ENCODE measurements around the gene MICAL2. TPM values are rescaled to one million over a fixed set of nuclear protein-coding genes. Genes with fewer than 3 reads are reported as not detected.

Gene MICAL2
- polyA plus RNA-seq, 2 of the 4 experiments (the other 2 are of a cell fraction), result 39.8 to 42.1 TPM

DNA sequence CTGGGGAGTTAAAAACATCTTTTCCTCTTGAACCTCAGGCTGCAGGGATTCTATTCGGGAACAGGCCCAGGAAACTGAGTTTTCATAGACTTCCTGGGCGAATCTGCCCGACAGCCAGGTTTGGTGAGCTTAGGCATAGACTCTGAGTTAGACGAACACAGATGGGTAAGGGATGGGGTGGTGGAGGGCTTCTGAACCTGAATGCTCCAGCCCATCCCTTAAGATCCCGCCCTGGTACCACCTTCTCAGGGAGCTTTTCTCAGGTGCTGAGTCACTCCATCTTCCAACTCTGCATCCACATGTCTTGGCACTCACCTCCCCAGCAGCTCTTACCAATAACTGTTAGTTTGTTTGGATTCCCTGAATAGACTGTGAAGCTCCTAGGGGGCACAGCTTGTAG, 37.4 kb downstream of the MICAL2 start:
- Histone ChIP-seq H3K4me2 (no peak overlapping the region), H3K4me1 (peaks cover 23% of the 10 kb centered on the region), H3K27ac (peak overlapping the region in 1 of 2 experiments; percentile 20; a peak in 3 of 6 replicates), H3K9me3 (no peaks in the 10 kb centered on the region), H3K4me3 (no peak overlapping the region)
- TF ChIP-seq ZC3H11A (IDR thresholded peaks at IDR 0.05), result no peak
- CTCF ChIA-PET, result interaction anchor here (0.6 to 1.1 kb wide), 3 partner anchors 11 to 35 kb away, joined by 3 read pairs; no protein-coding TSS in a partner anchor
- FAIRE-seq (no peak), DNase-seq (ENCODE audit: low read depth in 1 of 2, low spot score in 1 of 2) (no peak), ATAC-seq (no peak; a peak in 1 of 6 replicates)
- 80% methylated on average over 5 of the region's 5 CpGs for WGBS (ENCODE audit: missing lambda C conversion rate)
- POLR2A ChIA-PET, result no interaction called here

DNA sequence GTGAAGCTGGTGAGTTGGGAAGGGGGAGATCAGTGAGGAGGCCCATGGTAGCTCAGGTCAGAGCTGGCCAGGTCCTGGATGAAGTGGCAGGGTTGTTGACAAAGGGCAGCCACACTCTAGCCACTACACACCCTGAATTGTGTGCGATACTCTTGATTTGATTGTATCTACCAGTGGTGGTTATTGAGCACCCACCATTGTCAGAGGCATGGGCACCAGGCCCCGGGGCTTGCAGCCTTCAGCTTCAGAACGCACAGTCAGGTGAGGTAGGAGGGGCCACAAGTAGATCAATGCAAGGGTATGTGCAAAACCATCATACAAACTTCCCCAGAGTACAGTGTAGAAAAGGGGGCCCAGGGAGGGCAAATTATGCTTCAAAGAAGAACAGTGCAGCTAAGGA, 38.1 kb downstream of the MICAL2 start:
- Histone ChIP-seq H3K27ac (peak overlapping the region in 1 of 2 experiments; percentile 20; a peak in 3 of 6 replicates), H3K9me3 (no peaks in the 10 kb centered on the region), H3K4me2 (no peak overlapping the region), H3K4me3 (no peak overlapping the region), H3K4me1 (peaks cover 17% of the 10 kb centered on the region)
- no peak for ATAC-seq
- DNase-seq (ENCODE audit: low read depth in 1 of 2, low spot score in 1 of 2), result no peak
- no peak for TF ChIP-seq HOXB5 (CRISPR knock-in tag; IDR thresholded peaks at IDR 0.05)
- no peak for TF ChIP-seq RFX5 (IDR thresholded peaks at IDR 0.05)
- TF ChIP-seq, protein P1, sequence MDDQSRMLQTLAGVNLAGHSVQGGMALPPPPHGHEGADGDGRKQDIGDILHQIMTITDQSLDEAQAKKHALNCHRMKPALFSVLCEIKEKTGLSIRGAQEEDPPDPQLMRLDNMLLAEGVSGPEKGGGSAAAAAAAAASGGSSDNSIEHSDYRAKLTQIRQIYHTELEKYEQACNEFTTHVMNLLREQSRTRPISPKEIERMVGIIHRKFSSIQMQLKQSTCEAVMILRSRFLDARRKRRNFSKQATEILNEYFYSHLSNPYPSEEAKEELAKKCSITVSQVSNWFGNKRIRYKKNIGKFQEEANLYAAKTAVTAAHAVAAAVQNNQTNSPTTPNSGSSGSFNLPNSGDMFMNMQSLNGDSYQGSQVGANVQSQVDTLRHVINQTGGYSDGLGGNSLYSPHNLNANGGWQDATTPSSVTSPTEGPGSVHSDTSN (IDR thresholded peaks at IDR 0.05), result no peak
- TF ChIP-seq CBX2 (IDR thresholded peaks at IDR 0.05; ENCODE audit: borderline replicate concordance, low read depth), result no peak
- no peak for TF ChIP-seq TFCP2L1 (CRISPR knock-in tag; IDR thresholded peaks at IDR 0.05)
- TF ChIP-seq PHF8 (IDR thresholded peaks at IDR 0.05; ENCODE audit: borderline replicate concordance, low read depth), result no peak
- TF ChIP-seq, protein P2, sequence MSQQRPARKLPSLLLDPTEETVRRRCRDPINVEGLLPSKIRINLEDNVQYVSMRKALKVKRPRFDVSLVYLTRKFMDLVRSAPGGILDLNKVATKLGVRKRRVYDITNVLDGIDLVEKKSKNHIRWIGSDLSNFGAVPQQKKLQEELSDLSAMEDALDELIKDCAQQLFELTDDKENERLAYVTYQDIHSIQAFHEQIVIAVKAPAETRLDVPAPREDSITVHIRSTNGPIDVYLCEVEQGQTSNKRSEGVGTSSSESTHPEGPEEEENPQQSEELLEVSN (IDR thresholded peaks at IDR 0.05; ENCODE audit: borderline replicate concordance, low read depth), result no peak
- CTCF ChIA-PET, result interaction anchor here (0.6 to 1.1 kb wide), 3 partner anchors 11 to 34 kb away, joined by 3 read pairs; no protein-coding TSS in a partner anchor
- POLR2A ChIA-PET, result no interaction called here
- WGBS (ENCODE audit: missing lambda C conversion rate), result 90% methylated on average over 3 of the region's 3 CpGs
- no peak for FAIRE-seq

DNA sequence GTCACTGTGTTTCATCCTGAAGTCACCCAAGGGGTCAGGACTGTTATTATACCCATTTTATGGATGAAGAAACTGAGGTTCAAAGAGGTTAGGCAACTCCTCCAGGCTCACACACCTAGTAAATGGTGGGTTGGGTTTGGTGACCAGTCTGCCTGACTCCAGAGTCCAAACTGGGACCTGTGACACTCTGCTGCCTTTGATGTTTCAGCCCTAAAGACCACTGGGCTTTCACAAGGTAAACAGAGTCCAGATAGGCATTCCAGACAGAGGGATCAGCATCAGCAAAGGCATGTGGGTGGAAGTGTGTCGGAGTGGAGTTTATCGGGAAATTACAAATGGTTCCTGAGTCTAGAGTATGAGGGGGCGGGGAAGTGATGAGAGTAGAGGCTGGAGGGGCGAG, 38.5 kb downstream of the MICAL2 start:
- TF ChIP-seq KDM1A (IDR thresholded peaks at IDR 0.05; ENCODE audit: low read depth) (0 out of 2 replicates have a peak, but pooled peaks have one; percentile 32), POLR2A (IDR thresholded peaks at IDR 0.05; ENCODE audit: low read length) (no peak)
- Histone ChIP-seq H3K9me3 (no peaks in the 10 kb centered on the region), H3K27ac (no peak overlapping the region), H3K4me1 (peaks cover 13% of the 10 kb centered on the region), H3K4me2 (no peak overlapping the region), H3K4me3 (no peak overlapping the region)
- 99% methylated on average over 4 of the region's 4 CpGs for WGBS (ENCODE audit: missing lambda C conversion rate)
- no peak for ATAC-seq
- FAIRE-seq, result no peak
- POLR2A ChIA-PET, result no interaction called here
- no peak for DNase-seq (ENCODE audit: low read depth in 1 of 2, low spot score in 1 of 2)
- CTCF ChIA-PET, result no interaction called here

DNA sequence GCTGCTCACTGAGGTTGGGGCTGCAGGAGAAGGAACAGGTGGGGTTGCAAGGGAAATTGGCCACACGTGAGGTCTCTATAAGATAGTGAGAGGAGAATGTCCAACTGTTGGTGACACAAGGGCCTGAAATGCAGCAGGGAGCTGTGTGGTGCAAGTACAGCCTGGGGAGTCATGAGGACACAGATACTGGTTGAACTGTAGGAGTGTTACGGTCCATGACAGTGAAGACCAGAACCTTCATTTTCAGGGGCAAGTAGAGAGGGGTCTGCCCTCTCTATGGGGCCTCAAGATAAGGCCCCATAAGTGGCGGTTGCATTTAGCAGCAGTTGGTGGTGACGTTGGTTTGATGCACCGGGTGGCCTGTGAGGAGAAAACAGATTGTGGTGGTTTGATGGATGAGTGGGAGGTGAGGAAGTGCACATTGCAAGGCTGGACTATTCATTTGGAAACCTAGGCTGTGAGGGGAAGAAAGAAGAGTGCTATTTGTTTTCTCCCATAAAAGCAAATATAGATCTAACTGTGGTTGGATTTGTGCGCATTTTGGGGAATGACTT, 39.4 kb downstream of the MICAL2 start:
- FAIRE-seq (no peak), DNase-seq (ENCODE audit: low read depth in 1 of 2, low spot score in 1 of 2) (no peak), ATAC-seq (peak in 1 of 2 experiments; percentile 33; a peak in 2 of 6 replicates)
- Histone ChIP-seq H3K4me2 (no peak overlapping the region), H3K4me3 (no peak overlapping the region), H3K4me1 (peaks cover 7% of the 10 kb centered on the region; the same call in 2 of the 3 replicates), H3K27ac (0 out of 6 replicates have a peak overlapping the region, but pooled peaks of 1 of the 2 experiments have one; percentile 19), H3K9me3 (no peaks in the 10 kb centered on the region)
- 91% methylated on average over 6 of the region's 6 CpGs for WGBS (ENCODE audit: missing lambda C conversion rate)
- ChIA-PET POLR2A (no interaction called here), CTCF (interaction anchor here (0.5 to 0.6 kb wide), 2 partner anchors 42 to 102 kb away, joined by 3 read pairs; no protein-coding TSS in a partner anchor)
- no peak for TF ChIP-seq ZC3H11A (IDR thresholded peaks at IDR 0.05)
- no peak for TF ChIP-seq BHLHE40 (IDR thresholded peaks at IDR 0.05; ENCODE audit: low read depth, low read length)
- TF ChIP-seq, protein P3, sequence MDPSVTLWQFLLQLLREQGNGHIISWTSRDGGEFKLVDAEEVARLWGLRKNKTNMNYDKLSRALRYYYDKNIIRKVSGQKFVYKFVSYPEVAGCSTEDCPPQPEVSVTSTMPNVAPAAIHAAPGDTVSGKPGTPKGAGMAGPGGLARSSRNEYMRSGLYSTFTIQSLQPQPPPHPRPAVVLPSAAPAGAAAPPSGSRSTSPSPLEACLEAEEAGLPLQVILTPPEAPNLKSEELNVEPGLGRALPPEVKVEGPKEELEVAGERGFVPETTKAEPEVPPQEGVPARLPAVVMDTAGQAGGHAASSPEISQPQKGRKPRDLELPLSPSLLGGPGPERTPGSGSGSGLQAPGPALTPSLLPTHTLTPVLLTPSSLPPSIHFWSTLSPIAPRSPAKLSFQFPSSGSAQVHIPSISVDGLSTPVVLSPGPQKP (IDR thresholded peaks at IDR 0.05; ENCODE audit: low read depth, low read length), result no peak
- TF ChIP-seq NR3C1 (IDR thresholded peaks at IDR 0.05), result no peak
- TF ChIP-seq JUNB (IDR thresholded peaks at IDR 0.05), result no peak
- TF ChIP-seq HOXA7 (CRISPR knock-in tag; IDR thresholded peaks at IDR 0.05), result no peak
- no peak for TF ChIP-seq FOSB (CRISPR knock-in tag; IDR thresholded peaks at IDR 0.05)
- TF ChIP-seq, protein P4, sequence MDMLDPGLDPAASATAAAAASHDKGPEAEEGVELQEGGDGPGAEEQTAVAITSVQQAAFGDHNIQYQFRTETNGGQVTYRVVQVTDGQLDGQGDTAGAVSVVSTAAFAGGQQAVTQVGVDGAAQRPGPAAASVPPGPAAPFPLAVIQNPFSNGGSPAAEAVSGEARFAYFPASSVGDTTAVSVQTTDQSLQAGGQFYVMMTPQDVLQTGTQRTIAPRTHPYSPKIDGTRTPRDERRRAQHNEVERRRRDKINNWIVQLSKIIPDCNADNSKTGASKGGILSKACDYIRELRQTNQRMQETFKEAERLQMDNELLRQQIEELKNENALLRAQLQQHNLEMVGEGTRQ (IDR thresholded peaks at IDR 0.05), result no peak
- no peak for TF ChIP-seq TFCP2L1 (CRISPR knock-in tag; IDR thresholded peaks at IDR 0.05)
- TF ChIP-seq, protein P5, sequence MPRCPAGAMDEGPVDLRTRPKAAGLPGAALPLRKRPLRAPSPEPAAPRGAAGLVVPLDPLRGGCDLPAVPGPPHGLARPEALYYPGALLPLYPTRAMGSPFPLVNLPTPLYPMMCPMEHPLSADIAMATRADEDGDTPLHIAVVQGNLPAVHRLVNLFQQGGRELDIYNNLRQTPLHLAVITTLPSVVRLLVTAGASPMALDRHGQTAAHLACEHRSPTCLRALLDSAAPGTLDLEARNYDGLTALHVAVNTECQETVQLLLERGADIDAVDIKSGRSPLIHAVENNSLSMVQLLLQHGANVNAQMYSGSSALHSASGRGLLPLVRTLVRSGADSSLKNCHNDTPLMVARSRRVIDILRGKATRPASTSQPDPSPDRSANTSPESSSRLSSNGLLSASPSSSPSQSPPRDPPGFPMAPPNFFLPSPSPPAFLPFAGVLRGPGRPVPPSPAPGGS (IDR thresholded peaks at IDR 0.05), result no peak
- TF ChIP-seq NPAS2 (CRISPR knock-in tag; IDR thresholded peaks at IDR 0.05; ENCODE audit: borderline replicate concordance), result no peak
- no peak for TF ChIP-seq ZSCAN20 (CRISPR knock-in tag; IDR thresholded peaks at IDR 0.05)
- TF ChIP-seq, protein P1 (IDR thresholded peaks at IDR 0.05), result no peak
- TF ChIP-seq KDM5A (IDR thresholded peaks at IDR 0.05), result no peak

Measured in A549 (cell line).